ENCODE data around the gene RGSL1.

DNA sequence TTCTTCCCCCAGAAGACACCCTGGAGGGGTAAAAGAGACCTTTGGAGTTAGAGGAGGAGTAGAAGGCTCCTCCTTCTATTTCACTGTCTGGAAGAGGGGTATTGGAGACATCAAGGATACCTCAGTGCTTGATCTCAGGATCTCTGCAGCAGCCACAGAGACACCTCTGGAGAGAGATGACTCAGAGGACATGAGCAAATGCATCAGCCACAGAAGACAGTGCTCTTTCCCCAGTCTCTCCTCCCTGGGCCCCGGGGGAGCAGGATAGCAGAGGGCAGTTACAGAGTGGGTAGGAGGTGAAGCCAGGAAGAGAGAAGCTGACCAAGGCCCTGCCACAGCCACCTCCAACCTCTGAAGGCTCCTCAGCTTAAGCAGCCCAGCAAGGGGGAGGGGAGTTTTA, 34.2 kb upstream of the RGSL1 start:
- TF ChIP-seq TAF1 (IDR thresholded peaks at IDR 0.05; ENCODE audit: borderline replicate concordance, insufficient read depth, low read length) (no peak), SIN3A (IDR thresholded peaks at IDR 0.05; ENCODE audit: borderline replicate concordance, insufficient read depth, low read length) (no peak), POLR2AphosphoS5 (IDR thresholded peaks at IDR 0.05; ENCODE audit: low read depth, low read length) (no peak)
